Activated CD4-positive, alpha-beta T cell treated with anti-CD3 and anti-CD28 coated beads for 36 hours (primary cell): Measurements from ENCODE around the gene FER. TPM values are rescaled to one million over a fixed set of nuclear protein-coding genes. Genes with fewer than 3 reads are reported as not detected.
"Not testable (repeated sequence)": the region's sequence is repeated elsewhere in the genome, so short reads cannot be mapped to it uniquely, and the experiment has no call there.

ENCODE experiments used
- ATAC-seq: fragments of 200-7000 bp; cut with Tn5 transposase; one replicate; pipeline ENCODE4 v1.10.0; 2021; ENCODE audit warnings: mild to moderate bottlenecking, moderate library complexity
- CTCF ChIA-PET: fragments of 350-600 bp; sonication (Branson Sonifier 250); formaldehyde crosslinking; loops from one replicate; lab custom pipeline; 2021; ENCODE audit warnings: antibody characterized with exemption; lab: Charles Lee
- POLR2A ChIA-PET: fragments of 350-600 bp; sonication (Branson Sonifier 250); formaldehyde crosslinking; loops from one replicate; lab custom pipeline; 2021; ENCODE audit warnings: antibody characterized with exemption, inconsistent platforms; lab: Charles Lee
- DNase-seq: peaks from one replicate; pipeline ENCODE4 v3.0.0-alpha.2; 2020
- H3K27ac Mint-ChIP-seq: one replicate; pipeline ENCODE4 v1.8.0; 2021; ENCODE audit warnings: mixed read lengths
- H3K27me3 Mint-ChIP-seq: one replicate; pipeline ENCODE4 v1.8.0; 2021; ENCODE audit warnings: mixed read lengths
- H3K36me3 Mint-ChIP-seq: one replicate; pipeline ENCODE4 v1.8.0; 2021; ENCODE audit warnings: low read depth, mixed read lengths
- H3K4me1 Mint-ChIP-seq: one replicate; pipeline ENCODE4 v1.8.0; 2021; ENCODE audit warnings: mixed read lengths
- H3K4me3 Mint-ChIP-seq: one replicate; pipeline ENCODE4 v1.8.0; 2021; ENCODE audit warnings: mild to moderate bottlenecking, moderate library complexity, mixed read lengths
- H3K9me3 Mint-ChIP-seq: one replicate; pipeline ENCODE4 v1.8.0; 2021; ENCODE audit warnings: low read depth, mixed read lengths
- intact Hi-C, 2 experiments: fragments of 100-400 bp; cut with DNase I in 1 of 2; cut with micrococcal nuclease in 1 of 2; formaldehyde crosslinking; loops; one replicate each; pipeline versions ENCODE4 v1.14.2 to v1.15.1; 2022 to 2024; cut with DNase I, micrococcal nuclease
- total RNA-seq, 2 experiments: library from RNA; stranded (reverse); gene quantifications; one replicate each; pipeline ENCODE4 v1.2.3, GENCODE V29; 2021

Gene FER
- total RNA-seq, 2 experiments from 2014 or later = 9.3 to 9.9 TPM

GRCh38 chr5:108974594-108974993, 226.9 kb downstream of the FER start:
- H3K4me3 Mint-ChIP-seq = no peak overlapping the region
- DNase-seq (no peak), ATAC-seq (no peak)
- intact Hi-C loops = no loop called here
- H3K9me3 Mint-ChIP-seq = no peaks in the 10 kb centered on the region
- ChIA-PET POLR2A (no interaction called here), CTCF (no interaction called here)
- H3K36me3 Mint-ChIP-seq = no peaks in the 10 kb centered on the region
- H3K27ac Mint-ChIP-seq = no peak overlapping the region
- no peaks in the 10 kb centered on the region for H3K4me1 Mint-ChIP-seq
- H3K27me3 Mint-ChIP-seq = no peaks in the 10 kb centered on the region

- ChIA-PET POLR2A (no interaction called here), CTCF (no interaction called here)
- Mint-ChIP-seq H3K27ac (no peak overlapping the region), H3K9me3 (no peaks in the 10 kb centered on the region), H3K4me1 (no peaks in the 10 kb centered on the region), H3K27me3 (no peaks in the 10 kb centered on the region), H3K36me3 (no peaks in the 10 kb centered on the region), H3K4me3 (no peak overlapping the region)
- intact Hi-C loops = no loop called here
- no peak for DNase-seq
- no peak for ATAC-seq
Measured at GRCh38 chr5:108975697-108976096, 228.0 kb downstream of the FER start.

GRCh38 chr5:108983461-108984092, 235.9 kb downstream of the FER start:
- Mint-ChIP-seq H3K9me3 (no peaks in the 10 kb centered on the region), H3K27ac (no peak overlapping the region), H3K36me3 (peaks cover 16% of the 10 kb centered on the region), H3K27me3 (no peaks in the 10 kb centered on the region), H3K4me1 (no peaks in the 10 kb centered on the region), H3K4me3 (no peak overlapping the region)
- ATAC-seq (no peak), DNase-seq (no peak)
- intact Hi-C loops = no loop called here
- ChIA-PET CTCF (no interaction called here), POLR2A (no interaction called here)

- ChIA-PET CTCF (no interaction called here), POLR2A (no interaction called here)
- H3K27ac Mint-ChIP-seq = no peak overlapping the region
- H3K4me1 Mint-ChIP-seq = no peaks in the 10 kb centered on the region
- H3K9me3 Mint-ChIP-seq = peaks cover 9% of the 10 kb centered on the region
- DNase-seq (no peak), ATAC-seq (no peak)
- H3K36me3 Mint-ChIP-seq = peaks cover 29% of the 10 kb centered on the region
- no peak overlapping the region for H3K4me3 Mint-ChIP-seq
- H3K27me3 Mint-ChIP-seq = no peaks in the 10 kb centered on the region
- intact Hi-C loops = no loop called here
Measured at GRCh38 chr5:108989761-108990392, 242.2 kb downstream of the FER start.

GRCh38 chr5:108992396-108993085, 244.8 kb downstream of the FER start:
- ATAC-seq, H3K4me3 Mint-ChIP-seq, H3K4me1 Mint-ChIP-seq, DNase-seq, CTCF ChIA-PET, H3K27ac Mint-ChIP-seq, H3K27me3 Mint-ChIP-seq, intact Hi-C loops, POLR2A ChIA-PET: not testable (repeated sequence)
- peaks cover 29% of the 10 kb centered on the region for H3K36me3 Mint-ChIP-seq
- peaks cover 13% of the 10 kb centered on the region for H3K9me3 Mint-ChIP-seq

GRCh38 chr5:108993440-108993839, 245.7 kb downstream of the FER start:
- intact Hi-C loops, DNase-seq, H3K27me3 Mint-ChIP-seq, H3K4me1 Mint-ChIP-seq, CTCF ChIA-PET, H3K4me3 Mint-ChIP-seq, ATAC-seq, H3K27ac Mint-ChIP-seq, POLR2A ChIA-PET: not testable (repeated sequence)
- H3K36me3 Mint-ChIP-seq = peaks cover 26% of the 10 kb centered on the region
- H3K9me3 Mint-ChIP-seq = peaks cover 13% of the 10 kb centered on the region

- ATAC-seq = no peak
- Mint-ChIP-seq H3K4me3 (no peak overlapping the region), H3K9me3 (peaks cover 13% of the 10 kb centered on the region), H3K36me3 (peaks cover 28% of the 10 kb centered on the region), H3K27ac (no peak overlapping the region), H3K27me3 (no peaks in the 10 kb centered on the region), H3K4me1 (no peaks in the 10 kb centered on the region)
- intact Hi-C loops = no loop called here
- ChIA-PET POLR2A (no interaction called here), CTCF (interaction anchor here (0.7 kb wide), 1 partner anchor 759 kb away, joined by 3 read pairs; no protein-coding TSS in a partner anchor)
- DNase-seq = no peak
Measured at GRCh38 chr5:108997720-108998119, 250.0 kb downstream of the FER start.

GRCh38 chr5:108998216-108998615, 250.5 kb downstream of the FER start:
- CTCF ChIA-PET = interaction anchor here (0.7 kb wide), 1 partner anchor 759 kb away, joined by 3 read pairs; no protein-coding TSS in a partner anchor

GRCh38 chr5:109003928-109004327, 256.2 kb downstream of the FER start:
- Mint-ChIP-seq H3K36me3 (no peaks in the 10 kb centered on the region), H3K4me3 (no peak overlapping the region), H3K27ac (no peak overlapping the region), H3K27me3 (no peaks in the 10 kb centered on the region), H3K9me3 (no peaks in the 10 kb centered on the region), H3K4me1 (no peaks in the 10 kb centered on the region)
- ChIA-PET POLR2A (no interaction called here), CTCF (no interaction called here)
- intact Hi-C loops = no loop called here
- ATAC-seq (no peak), DNase-seq (no peak)

More at GRCh38 chr5:108998216-108998615, 250.5 kb downstream of the FER start:
- DNase-seq (no peak), ATAC-seq (no peak)
- Mint-ChIP-seq H3K9me3 (peaks cover 13% of the 10 kb centered on the region), H3K27me3 (no peaks in the 10 kb centered on the region), H3K27ac (no peak overlapping the region), H3K4me1 (no peaks in the 10 kb centered on the region), H3K36me3 (peaks cover 28% of the 10 kb centered on the region), H3K4me3 (no peak overlapping the region)
- intact Hi-C loops = no loop called here
- POLR2A ChIA-PET = no interaction called here

GRCh38 chr5:109005297-109006009, 257.8 kb downstream of the FER start:
- CTCF ChIA-PET = no interaction called here
- Mint-ChIP-seq H3K9me3 (no peaks in the 10 kb centered on the region), H3K36me3 (no peaks in the 10 kb centered on the region), H3K4me3 (no peak overlapping the region), H3K27me3 (no peaks in the 10 kb centered on the region), H3K4me1 (no peaks in the 10 kb centered on the region), H3K27ac (no peak overlapping the region)
- ATAC-seq = no peak
- DNase-seq = no peak
- POLR2A ChIA-PET = no interaction called here
- intact Hi-C loops = no loop called here

- no peak overlapping the region for H3K4me3 Mint-ChIP-seq
- no peaks in the 10 kb centered on the region for H3K9me3 Mint-ChIP-seq
- DNase-seq (no peak), ATAC-seq (no peak)
- no peaks in the 10 kb centered on the region for H3K4me1 Mint-ChIP-seq
- no peak overlapping the region for H3K27ac Mint-ChIP-seq
- H3K36me3 Mint-ChIP-seq = no peaks in the 10 kb centered on the region
- intact Hi-C loops = no loop called here
- H3K27me3 Mint-ChIP-seq = no peaks in the 10 kb centered on the region
- ChIA-PET CTCF (no interaction called here), POLR2A (no interaction called here)
Measured at GRCh38 chr5:109006129-109006528, 258.4 kb downstream of the FER start.
